HG03575 (cell line): ENCODE data around the gene NEDD4L.

Source experiments
- ATAC-seq: cut with Tn5 transposase; IDR thresholded peaks from one replicate; pipeline ENCODE4 v1.9.1; 2021; ENCODE audit not compliant: unreplicated experiment, insufficient number of reproducible peaks, low FRiP score; ENCODE audit errors: extremely low read depth

NEDD4L gene

GRCh38 chr18:58025205-58025604 is 18.8 kb upstream of the NEDD4L start:
- no peak for ATAC-seq

- no peak for ATAC-seq
These were observed 18.3 kb upstream of the NEDD4L start for GRCh38 chr18:58025733-58026132.

GRCh38 chr18:58026395-58026794 is 17.6 kb upstream of the NEDD4L start:
- ATAC-seq, result no peak

- ATAC-seq, result no peak
These were observed 17.2 kb upstream of the NEDD4L start for GRCh38 chr18:58026857-58027256.

- no peak for ATAC-seq
These were observed 16.7 kb upstream of the NEDD4L start for GRCh38 chr18:58027341-58027740.

GRCh38 chr18:58028109-58028784 is 15.8 kb upstream of the NEDD4L start:
- ATAC-seq, result no peak

GRCh38 chr18:58032233-58032632 is 11.8 kb upstream of the NEDD4L start:
- no peak for ATAC-seq

GRCh38 chr18:58033216-58033615 is 10.8 kb upstream of the NEDD4L start:
- no peak for ATAC-seq

- ATAC-seq, result no peak
These were observed 9.7 kb upstream of the NEDD4L start for GRCh38 chr18:58034370-58034769.

GRCh38 chr18:58037163-58037562 is 6.9 kb upstream of the NEDD4L start:
- ATAC-seq, result no peak

GRCh38 chr18:58038063-58038462 is 6.0 kb upstream of the NEDD4L start:
- no peak for ATAC-seq

GRCh38 chr18:58041633-58042032 is 2.4 kb upstream of the NEDD4L start:
- no peak for ATAC-seq

GRCh38 chr18:58042826-58043490 is 1.1 kb upstream of the NEDD4L start:
- ATAC-seq, result no peak

GRCh38 chr18:58044370-58045241 is 580 bp downstream of the NEDD4L start:
- ATAC-seq, result no peak

GRCh38 chr18:58045242-58046092 is 1.4 kb downstream of the NEDD4L start:
- ATAC-seq, result no peak

GRCh38 chr18:58046093-58046793 is 2.2 kb downstream of the NEDD4L start:
- ATAC-seq, result no peak

- ATAC-seq, result no peak
These were observed 2.9 kb downstream of the NEDD4L start for GRCh38 chr18:58046794-58047555.

- ATAC-seq, result no peak
These were observed 3.5 kb downstream of the NEDD4L start for GRCh38 chr18:58047556-58047882.
